HG03558 (cell line): ENCODE results near the gene INAFM2.

Experiments
- ATAC-seq: cut with Tn5 transposase; IDR thresholded peaks from one replicate; pipeline ENCODE4 v1.9.1; 2021; ENCODE audit warnings: moderate number of reproducible peaks; ENCODE audit not compliant: unreplicated experiment; ENCODE audit errors: extremely low read depth

Gene INAFM2

DNA sequence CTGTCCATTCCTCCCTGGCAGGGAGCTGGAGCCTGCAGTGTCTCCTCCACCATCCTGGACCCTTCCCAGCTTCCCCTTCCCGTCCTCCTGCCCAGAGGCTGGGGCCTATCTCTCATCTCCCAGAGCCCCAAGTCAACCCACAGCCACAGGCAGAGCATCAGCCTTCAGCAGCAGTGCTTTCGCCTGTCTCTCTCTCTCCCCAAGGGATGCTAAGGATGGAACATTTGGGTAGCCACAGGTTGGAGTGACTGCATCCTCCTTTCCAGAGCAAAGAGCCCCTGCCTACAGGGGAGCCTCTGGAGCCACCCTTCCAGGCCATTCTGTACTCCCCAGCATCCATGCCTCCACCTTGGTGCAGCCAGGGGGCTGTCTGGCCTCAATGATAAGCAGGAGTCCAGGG lies 19.9 kb upstream of the INAFM2 start:
- no peak for ATAC-seq

DNA sequence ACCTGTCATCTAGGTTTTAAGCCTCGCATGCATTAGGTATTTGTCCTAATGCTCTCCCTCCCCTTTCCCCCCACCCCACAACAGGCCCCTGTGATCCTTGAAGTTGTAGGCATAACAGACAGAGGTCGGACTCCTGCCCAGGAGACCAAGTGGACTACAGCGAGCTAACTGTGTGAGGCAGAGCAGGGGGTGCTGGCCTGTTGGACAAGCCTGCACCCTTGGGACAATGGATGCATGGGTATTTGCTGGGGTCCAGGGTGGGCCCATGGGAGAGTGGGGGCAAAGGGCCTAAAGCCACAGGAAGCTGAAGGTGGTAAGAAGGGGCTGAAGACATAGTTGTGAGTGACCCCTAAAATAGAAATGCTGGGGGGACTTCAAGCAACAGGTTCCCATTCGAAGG lies 18.2 kb upstream of the INAFM2 start:
- no peak for ATAC-seq

GRCh38 chr15:40306371-40306770 lies 17.1 kb upstream of the INAFM2 start:
- no peak for ATAC-seq

DNA sequence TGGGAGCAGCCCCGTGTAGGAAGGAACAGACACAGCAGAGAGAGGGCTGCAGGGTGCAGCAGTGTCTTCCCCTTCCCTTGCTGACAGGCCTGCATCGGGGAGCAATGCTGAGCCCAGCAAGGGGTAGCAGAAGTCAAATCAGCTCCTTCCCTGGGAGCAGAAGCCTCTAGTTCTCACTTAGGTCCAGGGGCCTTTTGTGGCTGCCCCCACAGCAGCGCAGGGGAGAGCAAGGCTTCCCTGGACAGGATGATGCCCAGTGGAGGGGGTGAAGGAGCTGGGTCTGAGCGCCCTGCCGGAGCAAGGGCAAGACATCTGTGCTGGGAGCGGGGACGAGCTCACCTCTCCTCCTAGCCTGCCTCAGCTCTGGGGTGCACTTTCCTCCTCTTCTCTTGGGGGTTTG lies 16.6 kb upstream of the INAFM2 start:
- ATAC-seq: no peak

DNA sequence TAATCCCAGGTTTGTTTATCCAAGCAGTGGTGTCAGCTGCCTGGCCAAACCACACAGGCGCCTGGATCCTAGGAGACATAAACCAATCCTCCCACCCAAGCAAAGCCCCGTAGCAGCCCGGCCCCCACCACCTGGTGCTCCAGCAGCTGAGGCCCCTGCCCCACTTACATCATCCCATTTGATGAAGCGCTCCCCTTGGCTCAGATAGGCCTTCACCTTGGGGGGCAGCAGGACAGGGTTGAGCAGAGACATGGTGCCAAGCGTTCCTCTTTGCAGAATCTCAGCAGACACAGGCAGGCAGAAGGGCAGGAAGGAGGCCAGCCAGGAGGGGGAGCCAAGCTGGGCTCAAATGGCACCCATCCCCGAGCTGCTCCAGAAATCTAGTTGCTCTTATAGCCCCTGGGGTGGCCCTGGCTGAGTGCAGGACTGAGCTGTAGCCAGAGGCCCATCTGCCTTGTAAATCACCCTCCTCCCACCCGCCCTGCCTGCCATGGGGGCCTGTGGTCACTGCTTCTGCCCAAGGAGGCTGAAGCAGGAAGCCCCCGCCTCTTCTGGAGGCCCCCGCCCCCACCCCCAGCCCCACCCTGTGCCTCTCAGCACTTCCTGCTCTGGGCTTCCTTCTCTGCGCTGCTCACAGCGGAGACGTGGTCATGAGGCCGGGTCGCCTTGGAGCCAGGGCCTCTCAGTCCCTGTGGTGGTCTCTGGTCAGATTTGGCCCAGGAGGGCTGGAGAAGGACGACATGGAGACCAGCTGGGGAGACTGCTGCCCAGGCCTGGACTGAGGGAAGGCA lies 15.9 kb upstream of the INAFM2 start, which contains the start of gene PLCB2:
Gene PLCB2, minus strand, starts transcription at position 515 of the 791 bp plus-strand sequence. Its CDS starts 263 bp downstream, at position 252.
- no peak for ATAC-seq

GRCh38 chr15:40309344-40309862 lies 14.1 kb upstream of the INAFM2 start:
- no peak for ATAC-seq

- ATAC-seq: no peak
These were observed 13.2 kb upstream of the INAFM2 start for GRCh38 chr15:40310001-40310959.

DNA sequence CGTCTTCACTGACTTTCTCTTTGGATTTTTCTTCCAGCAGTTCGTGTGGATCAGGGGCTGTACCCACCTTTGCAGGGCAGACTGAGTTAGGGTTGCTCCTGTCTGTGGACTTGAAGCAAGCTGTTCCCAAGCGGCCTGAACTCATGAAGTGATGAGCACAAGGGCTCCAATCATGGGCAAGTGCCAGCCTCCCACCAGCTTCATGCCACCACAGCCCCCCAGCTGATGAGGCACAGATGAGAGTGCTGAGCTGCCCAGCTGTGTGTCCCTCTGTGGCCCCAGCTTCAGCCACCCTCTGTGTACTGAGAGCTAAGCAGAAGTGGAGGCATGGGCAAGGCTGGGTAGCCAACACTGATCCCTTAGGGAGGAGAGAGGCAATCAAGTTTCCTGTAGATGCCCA lies 12.5 kb upstream of the INAFM2 start:
- ATAC-seq: no peak

GRCh38 chr15:40312370-40313158 lies 10.9 kb upstream of the INAFM2 start:
- ATAC-seq: no peak

- no peak for ATAC-seq
These were observed 9.7 kb upstream of the INAFM2 start for GRCh38 chr15:40313531-40314398.

GRCh38 chr15:40314723-40315276 lies 8.7 kb upstream of the INAFM2 start:
- no peak for ATAC-seq

DNA sequence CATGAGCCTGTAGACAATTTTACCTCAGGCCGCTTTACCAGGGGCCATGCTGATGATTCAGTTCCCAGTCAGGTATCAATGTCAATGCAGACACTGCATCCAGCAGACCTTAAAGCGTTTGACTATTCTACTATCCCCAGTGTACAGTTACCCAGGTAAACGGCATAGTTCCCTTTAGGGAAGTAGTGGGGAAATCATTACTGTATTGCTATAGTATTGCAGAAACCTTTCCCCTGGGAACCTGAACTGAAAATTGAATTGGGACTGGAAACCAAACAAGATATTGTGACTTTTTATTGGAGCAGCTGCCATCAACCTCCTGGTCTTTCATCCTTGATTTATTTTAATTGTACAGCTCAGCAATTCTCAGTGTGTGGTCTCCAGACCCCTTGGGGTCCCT lies 6.6 kb upstream of the INAFM2 start:
- ATAC-seq: no peak

DNA sequence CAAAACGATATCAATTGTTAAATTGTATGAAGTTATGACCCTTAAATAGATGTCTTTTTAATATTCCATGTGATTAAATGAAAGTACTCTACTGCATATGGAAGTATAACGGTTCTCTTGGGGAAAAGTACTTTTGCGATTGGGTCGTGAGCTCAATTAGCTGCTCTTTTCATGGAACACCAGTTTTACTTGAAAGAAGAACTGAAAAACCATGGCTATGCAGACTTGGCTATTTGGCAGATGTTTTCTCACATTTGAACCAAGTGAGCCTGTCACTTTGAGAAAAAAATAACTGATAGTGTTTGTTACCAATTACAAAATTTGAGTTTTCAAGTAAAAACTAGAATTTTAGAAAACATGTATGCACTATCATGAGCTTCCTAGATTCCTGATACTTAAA lies 5.9 kb upstream of the INAFM2 start:
- ATAC-seq: no peak

GRCh38 chr15:40320409-40320808 lies 3.1 kb upstream of the INAFM2 start:
- no peak for ATAC-seq

DNA sequence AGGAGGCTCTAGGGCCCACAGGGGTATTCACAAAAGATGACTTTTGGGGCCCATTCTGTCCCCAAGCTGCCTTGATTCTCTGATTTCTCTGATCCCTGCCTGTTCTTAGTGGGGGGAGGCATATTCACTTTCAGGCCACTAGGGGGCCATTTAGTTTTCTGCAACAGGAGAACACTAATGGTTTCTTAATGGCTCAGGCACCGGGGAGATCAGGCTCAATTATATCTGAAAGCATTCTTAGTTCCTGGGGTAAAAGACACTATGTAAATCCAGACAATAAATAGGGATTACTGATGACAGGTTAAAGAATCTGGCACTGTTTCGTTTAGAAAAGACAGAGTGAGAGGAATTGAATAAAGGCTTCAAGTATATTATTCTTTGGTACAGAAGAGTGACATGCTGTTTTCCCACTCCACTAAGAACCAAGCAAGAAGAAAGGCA lies 2.5 kb upstream of the INAFM2 start:
- ATAC-seq: no peak

DNA sequence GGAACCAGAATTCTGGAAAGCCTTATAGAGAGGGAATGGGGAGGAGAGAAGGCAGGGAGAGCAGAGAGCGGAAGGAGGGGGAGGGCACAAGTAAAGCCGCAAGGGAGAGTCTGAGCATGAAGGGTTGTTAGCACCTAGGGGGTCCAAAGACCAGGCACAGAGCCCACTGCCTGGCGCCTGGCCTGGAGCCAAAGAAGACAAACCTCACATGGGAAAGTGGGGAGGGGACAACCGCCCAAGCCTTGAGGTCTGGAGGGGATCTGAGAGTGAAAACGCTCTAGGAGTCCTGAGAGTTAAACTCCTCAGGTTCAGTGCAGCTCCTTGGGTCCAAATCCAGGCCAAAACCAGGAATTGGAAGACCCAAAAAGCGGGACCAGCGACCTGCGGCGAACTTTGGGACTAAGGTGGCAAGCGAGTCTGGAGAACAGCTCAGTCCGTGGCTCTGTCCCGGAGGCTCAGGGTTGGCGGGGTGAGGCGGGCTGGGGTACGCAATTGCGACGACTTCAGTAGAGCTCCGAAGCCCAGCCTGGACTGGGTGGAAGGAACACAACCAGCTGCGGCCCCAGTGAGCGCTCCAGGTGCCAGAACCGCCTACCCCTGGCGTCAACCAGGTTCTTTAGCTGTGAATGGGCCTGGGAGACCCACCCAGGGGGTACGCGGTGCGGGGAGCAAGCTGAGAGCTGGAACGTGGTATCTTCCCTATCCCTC lies 807 bp upstream of the INAFM2 start:
- ATAC-seq: no peak

- ATAC-seq: no peak
These were observed 753 bp downstream of the INAFM2 start for GRCh38 chr15:40323953-40324937.
